ENCODE data around the gene RHCG. TPM values are rescaled to one million over a fixed set of nuclear protein-coding genes. Genes with fewer than 3 reads are reported as not detected.

RHCG gene
- total RNA-seq, 1 experiment from 2014 or later = 3.0 TPM

GRCh38 chr15:89433686-89434085 is 62.7 kb downstream of the RHCG start:
- Histone ChIP-seq H3K36me3 (ENCODE audit: control insufficient read depth, insufficient read depth, low read length) (no peaks in the 10 kb centered on the region), H3K4me3 (ENCODE audit: low read depth in 2 of 2, low read length in 2 of 2) (no peak overlapping the region), H3K27me3 (ENCODE audit: control insufficient read depth, insufficient read depth, low read length) (peaks cover 2% of the 10 kb centered on the region), H3K4me1 (ENCODE audit: control insufficient read depth, insufficient read depth, low read length) (peaks cover 8% of the 10 kb centered on the region; the same call in 1 of the 2 replicates), H3K27ac (ENCODE audit: low read length) (no peak overlapping the region), H3K9me3 (ENCODE audit: control insufficient read depth, insufficient read depth, low read depth, low read length) (no peaks in the 10 kb centered on the region)
- intact Hi-C loops (cut with micrococcal nuclease; ENCODE audit: unreplicated experiment) = no loop called here
- DNase-seq (ENCODE audit: low read depth, low spot score) = no peak
- ATAC-seq = no peak
- ChIA-PET CTCF (no interaction called here), POLR2A (no interaction called here)
- in situ Hi-C loops (cut with HindIII; ENCODE audit: low pct_unique_long_range_greater_than_20kb, low sequenced_read_pairs) = no loop called here
- BruUV-seq (replicated peaks) = no TSS peak
- TF ChIP-seq TCF7L2 (IDR thresholded peaks at IDR 0.05; ENCODE audit: low read depth, low read length) (no peak), CTCF (IDR thresholded peaks at IDR 0.05) (no peak), SIN3A (IDR thresholded peaks at IDR 0.05; ENCODE audit: borderline replicate concordance, insufficient read depth, low read depth, low read length) (no peak), POLR2AphosphoS5 (IDR thresholded peaks at IDR 0.05; ENCODE audit: low read depth, low read length) (no peak), REST (IDR thresholded peaks at IDR 0.05; ENCODE audit: insufficient read depth in 1 of 2, low read depth in 2 of 2, low read length in 1 of 2) (no peak)

- BruUV-seq (replicated peaks) = no TSS peak
- H3K9me3 ChIP-seq (ENCODE audit: control insufficient read depth, insufficient read depth, low read depth, low read length) = no peaks in the 10 kb centered on the region
- CTCF ChIA-PET = interaction anchor here (1.0 to 2.0 kb wide), 5 partner anchors 14 to 74 kb away, joined by 3 to 29 read pairs (median 3); no protein-coding TSS in a partner anchor
These were observed 65.6 kb downstream of the RHCG start for GRCh38 chr15:89430530-89431341.

More at GRCh38 chr15:89430530-89431341, 65.6 kb downstream of the RHCG start:
- ATAC-seq (peak; percentile 98), DNase-seq (ENCODE audit: low read depth, low spot score) (peak; percentile 64)
- peak in 1 of 2 experiments; percentile 65; a peak in 1 of 4 replicates for TF ChIP-seq REST (IDR thresholded peaks at IDR 0.05; ENCODE audit: insufficient read depth in 1 of 2, low read depth in 2 of 2, low read length in 1 of 2)
- no peak for TF ChIP-seq TCF7L2 (IDR thresholded peaks at IDR 0.05; ENCODE audit: low read depth, low read length)
- peak; percentile 96 for TF ChIP-seq CTCF (IDR thresholded peaks at IDR 0.05)
- TF ChIP-seq SIN3A (IDR thresholded peaks at IDR 0.05; ENCODE audit: borderline replicate concordance, insufficient read depth, low read depth, low read length) = no peak
- no peak for TF ChIP-seq POLR2AphosphoS5 (IDR thresholded peaks at IDR 0.05; ENCODE audit: low read depth, low read length)
- Histone ChIP-seq H3K36me3 (ENCODE audit: control insufficient read depth, insufficient read depth, low read length) (no peaks in the 10 kb centered on the region), H3K4me1 (ENCODE audit: control insufficient read depth, insufficient read depth, low read length) (peaks cover 8% of the 10 kb centered on the region; the same call in 1 of the 2 replicates), H3K27ac (ENCODE audit: low read length) (peak overlapping the region; percentile 35; the same call in 1 of the 2 replicates), H3K27me3 (ENCODE audit: control insufficient read depth, insufficient read depth, low read length) (no peaks in the 10 kb centered on the region), H3K4me3 (ENCODE audit: low read depth in 2 of 2, low read length in 2 of 2) (peak overlapping the region; percentile 40 to 60)
- in situ Hi-C loops (cut with HindIII; ENCODE audit: low pct_unique_long_range_greater_than_20kb, low sequenced_read_pairs) (no loop called here), intact Hi-C loops (cut with micrococcal nuclease; ENCODE audit: unreplicated experiment) (loop anchor here (1.0 kb wide), 1 partner anchor 71 kb away; no protein-coding TSS in a partner anchor)
- POLR2A ChIA-PET = no interaction called here
